ENCODE measurements around the gene SKIC8.

DNA sequence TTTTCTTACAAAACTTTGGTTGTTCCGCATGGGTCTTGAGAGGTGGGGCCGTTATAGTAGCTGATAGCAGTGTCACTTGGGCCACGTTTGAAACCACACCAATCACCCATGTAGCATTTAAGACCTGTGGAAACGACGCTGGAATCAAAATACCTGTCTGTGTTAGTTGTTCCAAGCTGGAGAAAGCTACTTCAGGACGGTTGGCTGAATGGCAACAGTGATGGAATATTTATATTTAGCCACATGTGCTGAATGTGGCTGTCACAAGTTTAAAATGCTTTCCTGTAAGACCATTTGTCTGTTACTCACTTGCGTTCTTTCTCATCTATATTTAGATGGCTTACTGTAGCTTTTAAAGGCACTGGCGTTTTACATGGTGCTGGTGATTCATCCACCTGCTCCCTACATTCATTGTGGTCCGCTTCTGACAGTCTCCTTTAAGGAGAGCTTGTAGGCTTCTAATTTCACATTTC, 33.6 kb downstream of the SKIC8 start:
- TF ChIP-seq, protein P1, sequence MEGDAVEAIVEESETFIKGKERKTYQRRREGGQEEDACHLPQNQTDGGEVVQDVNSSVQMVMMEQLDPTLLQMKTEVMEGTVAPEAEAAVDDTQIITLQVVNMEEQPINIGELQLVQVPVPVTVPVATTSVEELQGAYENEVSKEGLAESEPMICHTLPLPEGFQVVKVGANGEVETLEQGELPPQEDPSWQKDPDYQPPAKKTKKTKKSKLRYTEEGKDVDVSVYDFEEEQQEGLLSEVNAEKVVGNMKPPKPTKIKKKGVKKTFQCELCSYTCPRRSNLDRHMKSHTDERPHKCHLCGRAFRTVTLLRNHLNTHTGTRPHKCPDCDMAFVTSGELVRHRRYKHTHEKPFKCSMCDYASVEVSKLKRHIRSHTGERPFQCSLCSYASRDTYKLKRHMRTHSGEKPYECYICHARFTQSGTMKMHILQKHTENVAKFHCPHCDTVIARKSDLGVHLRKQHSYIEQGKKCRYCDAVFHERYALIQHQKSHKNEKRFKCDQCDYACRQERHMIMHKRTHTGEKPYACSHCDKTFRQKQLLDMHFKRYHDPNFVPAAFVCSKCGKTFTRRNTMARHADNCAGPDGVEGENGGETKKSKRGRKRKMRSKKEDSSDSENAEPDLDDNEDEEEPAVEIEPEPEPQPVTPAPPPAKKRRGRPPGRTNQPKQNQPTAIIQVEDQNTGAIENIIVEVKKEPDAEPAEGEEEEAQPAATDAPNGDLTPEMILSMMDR (IDR thresholded peaks at IDR 0.05), result no peak
- TF ChIP-seq POLR2A (IDR thresholded peaks at IDR 0.05), result no peak

Data from adrenal gland (tissue), 5 donors.